Measurements from ENCODE around the gene SLIT3.

SLIT3 gene

DNA sequence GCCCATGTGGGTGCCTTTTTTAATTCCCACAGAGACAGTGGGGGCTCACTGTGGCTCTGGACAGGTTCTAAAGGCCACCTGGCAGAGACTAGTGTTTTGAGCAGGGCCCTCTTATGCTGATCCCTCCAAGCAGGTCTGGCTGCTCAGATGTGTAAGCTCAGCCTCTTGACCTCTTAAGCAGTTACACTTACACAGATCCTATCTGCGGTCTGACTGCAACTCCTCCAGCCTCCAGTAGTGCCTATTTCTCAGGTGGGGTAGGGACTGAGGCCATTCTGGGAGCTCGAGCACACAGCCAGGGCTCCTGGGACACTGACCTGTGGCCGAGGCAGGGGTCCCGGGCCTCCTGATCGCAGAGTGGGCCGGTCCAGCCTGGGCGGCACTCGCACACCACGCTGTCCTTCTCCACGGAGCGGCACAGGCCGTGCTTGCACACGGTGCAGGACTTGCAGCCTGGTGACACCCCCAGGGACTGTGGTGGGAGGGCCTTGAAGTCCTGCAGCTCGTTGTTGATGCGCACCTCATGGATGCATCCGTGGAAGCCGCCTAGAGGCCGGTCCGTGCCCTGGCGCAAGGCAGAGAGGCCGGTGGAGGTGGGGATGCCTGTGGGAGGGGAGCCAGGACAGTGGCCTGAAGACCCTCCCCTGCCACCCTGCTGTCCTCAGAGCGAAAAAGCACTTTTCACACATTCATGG lies 629.9 kb downstream of the SLIT3 start:
- no peak for TF ChIP-seq CTCF (conservative IDR thresholded peaks at IDR 0.05; ENCODE audit: low read depth, low read length)
- no peak for DNase-seq (ENCODE audit: low read depth)
- no peak overlapping the region for H3K4me3 ChIP-seq (ENCODE audit: low read depth, low read length)

- TF ChIP-seq CTCF (conservative IDR thresholded peaks at IDR 0.05; ENCODE audit: low read depth, low read length): no peak
- H3K4me3 ChIP-seq (ENCODE audit: low read depth, low read length): no peak overlapping the region
- no peak for DNase-seq (ENCODE audit: low read depth)
Measured at GRCh38 chr5:168669668-168670378, 631.1 kb downstream of the SLIT3 start.

DNA sequence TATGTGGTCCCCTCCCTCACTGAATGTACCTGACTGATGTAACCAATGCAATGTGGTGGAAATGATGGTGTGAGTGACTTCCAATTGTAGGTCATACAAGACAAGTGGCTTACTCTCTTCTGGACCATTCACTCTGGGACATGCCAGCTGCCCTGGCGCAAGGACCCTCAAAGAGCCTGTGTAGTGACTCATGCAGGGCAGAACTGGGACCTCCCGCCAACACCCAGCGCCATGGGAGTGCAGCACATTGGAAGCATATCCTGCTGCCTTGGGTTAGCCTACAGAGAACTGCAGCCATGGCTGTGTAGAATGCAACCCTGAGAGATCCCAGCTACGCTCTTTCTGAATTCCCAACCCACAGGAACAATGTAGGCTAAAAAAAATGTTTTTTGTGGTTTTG lies 631.8 kb downstream of the SLIT3 start:
- DNase-seq (ENCODE audit: low read depth): no peak
- no peak overlapping the region for H3K4me3 ChIP-seq (ENCODE audit: low read depth, low read length)
- no peak for TF ChIP-seq CTCF (conservative IDR thresholded peaks at IDR 0.05; ENCODE audit: low read depth, low read length)

GRCh38 chr5:168668078-168668477 lies 632.9 kb downstream of the SLIT3 start:
- TF ChIP-seq CTCF (conservative IDR thresholded peaks at IDR 0.05; ENCODE audit: low read depth, low read length): no peak
- DNase-seq (ENCODE audit: low read depth): no peak
- H3K4me3 ChIP-seq (ENCODE audit: low read depth, low read length): no peak overlapping the region

DNA sequence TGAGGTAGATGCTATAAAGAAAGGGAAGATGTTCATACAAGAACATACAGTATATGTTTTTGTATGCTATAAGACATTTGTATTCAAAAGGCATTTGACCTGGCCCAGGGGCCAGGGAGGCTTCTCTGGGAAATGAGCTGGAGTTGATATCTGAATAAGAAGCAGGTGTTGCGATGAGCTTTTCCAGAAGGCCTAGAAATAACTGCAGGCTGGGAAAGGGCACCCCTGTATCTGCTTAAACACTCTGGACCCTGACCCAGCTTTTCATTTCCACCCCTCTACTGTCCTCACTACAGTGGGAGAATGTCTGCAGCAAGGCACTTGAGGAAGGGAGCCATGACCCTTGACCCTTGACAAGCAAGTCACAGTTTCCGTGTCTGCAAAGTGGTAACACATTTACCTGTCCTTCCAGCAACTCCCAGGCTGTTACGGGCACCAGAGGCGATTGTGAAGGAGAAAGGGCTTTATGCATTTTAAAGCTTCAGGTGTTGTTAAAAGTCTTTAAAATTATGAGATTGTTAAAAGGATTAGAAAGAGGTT lies 633.6 kb downstream of the SLIT3 start:
- TF ChIP-seq CTCF (conservative IDR thresholded peaks at IDR 0.05; ENCODE audit: low read depth, low read length): no peak
- DNase-seq (ENCODE audit: low read depth): no peak
- no peak overlapping the region for H3K4me3 ChIP-seq (ENCODE audit: low read depth, low read length)

DNA sequence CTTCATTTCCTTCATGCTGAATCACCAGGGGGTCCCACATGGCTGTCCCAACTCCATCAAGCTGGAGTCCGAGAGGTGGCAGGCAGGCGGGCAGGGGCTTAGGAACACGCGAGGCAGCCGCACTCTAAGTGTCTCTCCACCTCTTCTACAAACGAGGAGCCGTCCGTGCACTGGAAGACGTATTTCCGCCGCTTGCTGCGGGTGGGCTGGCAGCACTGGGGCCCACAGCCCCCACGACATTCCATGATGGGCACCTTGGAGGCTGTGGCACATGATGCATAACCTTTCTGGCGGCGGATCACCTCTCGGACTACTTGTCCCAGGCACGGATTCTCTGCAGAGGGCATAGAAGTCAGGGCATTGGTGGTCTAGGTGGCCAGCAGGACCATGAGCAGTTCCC lies 634.6 kb downstream of the SLIT3 start:
- no peak overlapping the region for H3K4me3 ChIP-seq (ENCODE audit: low read depth, low read length)
- TF ChIP-seq CTCF (conservative IDR thresholded peaks at IDR 0.05; ENCODE audit: low read depth, low read length): no peak
- DNase-seq (ENCODE audit: low read depth): no peak
